K562 (cell line): ENCODE data around the gene ARID3C. TPM values are rescaled to one million over a fixed set of nuclear protein-coding genes. Genes with fewer than 3 reads are reported as not detected.

Source experiments
- ATAC-seq: fragments of 200-7000 bp; cut with Tn5 transposase; 3 replicates; pipeline ENCODE4 v1.9.1; 2020; ENCODE audit warnings: moderate library complexity
- BruUV-seq: library from RNA; stranded (reverse); fragments of 400-500 nt; replicated peaks from 2 replicates; lab custom pipeline; 2021; lab: Mats Ljungman, UMichigan
- CTCF ChIA-PET: fragments of 300-600 bp; formaldehyde crosslinking; extraction: SDS; loops from one replicate; lab custom pipeline; 2021; ENCODE audit warnings: low intra/inter-chr PET ratio; lab: Yijun Ruan, JAX
- POLR2A ChIA-PET: fragments of 300-600, 350-650 bp; sonication (Branson Sonifier 250); formaldehyde crosslinking; extraction: SDS; loops from one replicate; lab custom pipeline; 2021; ENCODE audit warnings: antibody characterized with exemption, inconsistent platforms; lab: Yijun Ruan, JAX
- DNase-seq, 4 experiments: peaks; one replicate each; pipeline versions ENCODE4 v3.0.0 to v3.0.0-alpha.2; 2011 to 2018; ENCODE audit warnings: low spot score in 3 of 4, mixed read lengths in 3 of 4; ENCODE audit errors: extremely low read depth in 1 of 4
- FAIRE-seq: peaks from 2 replicates; lab custom pipeline; 2011; peaks lifted over from hg19 to GRCh38; lab: Jason Lieb, UNC
- H2AFZ ChIP-seq: 2 replicates; pipeline ENCODE4 v1.6.0; 2011; ENCODE audit warnings: low read depth, low read length, control low read depth, inconsistent platforms
- H3K27ac ChIP-seq: fragments of 200-600 bp; 3 replicates; pipeline ENCODE4 v1.8.0; 2011; ENCODE audit warnings: low read depth, mild to moderate bottlenecking, control low read depth, inconsistent platforms, low read length, moderate library complexity, mixed read lengths; ENCODE audit errors: extremely low read depth
- H3K27me3 ChIP-seq, 2 experiments: fragments of 300-600 bp in 1 of 2; 2 replicates in 1 of 2; 3 replicates in 1 of 2; pipeline versions ENCODE4 v1.6.0 to v1.8.0; 2011; ENCODE audit warnings: inconsistent platforms in 2 of 2, low read length in 2 of 2, mild to moderate bottlenecking in 1 of 2, mixed read lengths in 1 of 2, moderate library complexity in 1 of 2; ENCODE audit not compliant: control insufficient read depth in 2 of 2, insufficient read depth in 2 of 2
- H3K36me3 ChIP-seq: fragments of 300-600 bp; 3 replicates; pipeline ENCODE4 v1.8.0; 2011; ENCODE audit warnings: mild to moderate bottlenecking, low read length, inconsistent platforms; ENCODE audit not compliant: control insufficient read depth, insufficient read depth
- H3K4me1 ChIP-seq, 2 experiments: fragments of 200-600 bp in 1 of 2; replicated peaks in 1 of 2; 2 replicates in 1 of 2; 3 replicates in 1 of 2; pipeline versions ENCODE4 v1.5.1 to v1.8.0; 2011; ENCODE audit warnings: inconsistent platforms in 2 of 2, low read length in 2 of 2, mild to moderate bottlenecking in 1 of 2, mixed read lengths in 1 of 2, moderate library complexity in 1 of 2; ENCODE audit not compliant: control insufficient read depth in 2 of 2, insufficient read depth in 2 of 2
- H3K4me2 ChIP-seq: 2 replicates; pipeline ENCODE4 v1.6.1; 2011; ENCODE audit warnings: low read length, control low read depth, inconsistent platforms, mixed read lengths; ENCODE audit not compliant: insufficient read depth
- H3K4me3 ChIP-seq: fragments of 200-600 bp; sonication (generic), shearing (Covaris generic); 2 replicates; pipeline ENCODE4 v1.5.1; 2016; ENCODE audit warnings: control low read depth, inconsistent platforms
- H3K79me2 ChIP-seq: fragments of 200-600 bp; 3 replicates; pipeline ENCODE4 v1.8.0; 2011; ENCODE audit warnings: low read length, inconsistent platforms; ENCODE audit not compliant: control insufficient read depth, insufficient read depth
- H3K9ac ChIP-seq, 2 experiments: 2 replicates each; pipeline versions ENCODE4 v1.6.0 to v1.6.1; 2011; ENCODE audit warnings: low read depth in 2 of 2, low read length in 2 of 2, control low read depth in 1 of 2, inconsistent platforms in 1 of 2, mild to moderate bottlenecking in 1 of 2, mixed read lengths in 1 of 2; ENCODE audit not compliant: insufficient read depth in 1 of 2
- H3K9me1 ChIP-seq: one replicate; pipeline ENCODE4 v1.6.0; 2011; ENCODE audit warnings: inconsistent platforms, mild to moderate bottlenecking, low read length, moderate library complexity; ENCODE audit not compliant: control insufficient read depth, insufficient read depth
- H3K9me3 ChIP-seq: replicated peaks from 2 replicates; pipeline ENCODE4 v1.5.1; 2011; ENCODE audit warnings: low read depth, low read length, inconsistent platforms; ENCODE audit not compliant: control insufficient read depth, insufficient read depth
- H4K20me1 ChIP-seq: replicated peaks from 2 replicates; pipeline ENCODE4 v1.6.1; 2011; ENCODE audit warnings: low read length, inconsistent platforms, mixed read lengths; ENCODE audit not compliant: control insufficient read depth, insufficient read depth
- CHAMP1 ChIP-seq: fragments of 450-650 bp; IDR thresholded peaks from 2 replicates; pipeline ENCODE4 v1.6.1; 2016; ENCODE audit warnings: mild to moderate bottlenecking
- E2F5 ChIP-seq: sonication (generic); formaldehyde crosslinking; IDR thresholded peaks from 2 replicates; pipeline ENCODE4 v1.8.0; 2022; ENCODE audit warnings: mild to moderate bottlenecking, missing genetic modification reagents
- FOXK2 ChIP-seq, 2 experiments: fragments of 450-650 bp; IDR thresholded peaks in 1 of 2; conservative IDR thresholded peaks in 1 of 2; 2 replicates each; pipeline ENCODE4 v1.6.1; 2016; ENCODE audit warnings: low read depth in 2 of 2, mild to moderate bottlenecking in 1 of 2
- GATAD2A ChIP-seq: fragments of 450-650 bp; IDR thresholded peaks from 2 replicates; pipeline ENCODE4 v1.6.1; 2017
- GTF2F1 ChIP-seq: IDR thresholded peaks from 2 replicates; pipeline ENCODE4 v1.6.1; 2011; ENCODE audit warnings: low read depth, low read length, improper control_type of control experiment
- IRF2 ChIP-seq: sonication (generic); formaldehyde crosslinking; IDR thresholded peaks from 2 replicates; pipeline ENCODE4 v1.8.1; 2022; ENCODE audit warnings: mild to moderate bottlenecking, missing genetic modification reagents
- KLF1 ChIP-seq: fragments of 450-650 bp; IDR thresholded peaks from 2 replicates; pipeline ENCODE4 v1.6.1; 2016; ENCODE audit warnings: missing genetic modification characterization, missing compliant biosample characterization
- MAFG ChIP-seq: fragments of 450-650 bp; conservative IDR thresholded peaks from 2 replicates; pipeline ENCODE4 v1.6.1; 2016; ENCODE audit warnings: missing genetic modification characterization, missing compliant biosample characterization
- MYBL2 ChIP-seq, 2 experiments: fragments of 450-650 bp in 1 of 2; sonication (generic) in 1 of 2; formaldehyde crosslinking in 1 of 2; IDR thresholded peaks; 2 replicates each; pipeline versions ENCODE4 v1.6.1 to v1.8.1; 2017 to 2022; ENCODE audit warnings: borderline replicate concordance in 1 of 2, inconsistent platforms in 1 of 2, low read depth in 1 of 2, mild to moderate bottlenecking in 1 of 2, missing genetic modification reagents in 1 of 2, moderate library complexity in 1 of 2
- NFE2L1 ChIP-seq: fragments of 450-650 bp; IDR thresholded peaks from 2 replicates; pipeline ENCODE4 v1.6.1; 2016; ENCODE audit warnings: missing genetic modification characterization, low read depth, mild to moderate bottlenecking, missing compliant biosample characterization, moderate library complexity, borderline replicate concordance
- PHTF2 ChIP-seq: fragments of 250-450 bp; sonication (Bioruptor Pico); IDR thresholded peaks from 2 replicates; pipeline ENCODE4 v1.5.0; 2021; ENCODE audit warnings: mild to moderate bottlenecking
- PRPF4 ChIP-seq: fragments of 200-400 bp; formaldehyde crosslinking; IDR thresholded peaks from one replicate; pipeline ENCODE4 v1.6.1; 2017; ENCODE audit warnings: low read length, low read depth, mild to moderate bottlenecking; ENCODE audit not compliant: insufficient read depth, poor library complexity, severe bottlenecking
- PTRF ChIP-seq: fragments of 450-650 bp; IDR thresholded peaks from 2 replicates; pipeline ENCODE4 v1.6.1; 2016; ENCODE audit warnings: mild to moderate bottlenecking, missing genetic modification characterization, missing compliant biosample characterization
- SAFB ChIP-seq: fragments of 200-400 bp; formaldehyde crosslinking; IDR thresholded peaks from 2 replicates; pipeline ENCODE4 v1.6.1; 2017; ENCODE audit warnings: low read depth, low read length, borderline replicate concordance
- SMC3 ChIP-seq: conservative IDR thresholded peaks from 2 replicates; pipeline ENCODE4 v1.6.1; 2011; ENCODE audit warnings: low read depth, low read length, improper control_type of control experiment; ENCODE audit not compliant: insufficient read depth
- TBP ChIP-seq: optimal IDR thresholded peaks from 2 replicates; pipeline ENCODE3; 2011; ENCODE audit warnings: low read depth, low read length, improper control_type of control experiment
- TSC22D4 ChIP-seq: fragments of 450-650 bp; IDR thresholded peaks from 2 replicates; pipeline ENCODE4 v1.6.1; 2016; ENCODE audit warnings: missing genetic modification characterization, missing biosample characterization, control low read depth
- ZNF3 ChIP-seq: fragments of 250-450 bp; sonication (Bioruptor Pico); IDR thresholded peaks from 2 replicates; pipeline ENCODE4 v1.5.0; 2021; ENCODE audit warnings: mild to moderate bottlenecking, moderate library complexity
- ZNF780A ChIP-seq: fragments of 250-450 bp; sonication (Bioruptor Pico); IDR thresholded peaks from 2 replicates; pipeline ENCODE4 v1.5.0; 2021; ENCODE audit warnings: mild to moderate bottlenecking
- ZSCAN29 ChIP-seq: fragments of 450-650 bp; IDR thresholded peaks from 2 replicates; pipeline ENCODE4 v1.6.1; 2017
- WGBS: fragments of 100-300 bp; shearing (Covaris generic); methylation state at CpG from one replicate; pipeline ENCODE4 v1.1.6; 2016; ENCODE audit warnings: low coverage, mixed read lengths; ENCODE audit not compliant: insufficient coverage; ENCODE audit errors: missing lambda C conversion rate; 5-methylcytosine and 5-hydroxymethylcytosine counted together
- in situ Hi-C: fragments of 300-500 bp; cut with MboI; formaldehyde crosslinking; loops from 4 replicates; pipeline ENCODE4 v1.15.0; 2018; ENCODE audit warnings: inconsistent platforms, mixed read lengths
- intact Hi-C: fragments of 100-400 bp; cut with micrococcal nuclease; formaldehyde crosslinking; loops from 2 replicates; pipeline ENCODE4 v1.14.2; 2022
- polyA plus RNA-seq, 8 experiments: library from polyadenylated mRNA; depleted of rRNA in 4 of 8; stranded (reverse) in 5 of 8; unstranded in 3 of 8; fragments of >200 nt; fragmentation: Nextera tagmentation in 2 of 8; fragmentation: Illumina TruSeq in 1 of 8; extraction: Ambion mirVana in 2 of 8; extraction: Trizol in 1 of 8; gene quantifications; 2 replicates each; pipeline versions ENCODE4 v1.2.1 to v1.2.3, GENCODE V29; 2011 to 2014; ENCODE audit warnings: inconsistent platforms in 1 of 8, missing spikeins in 1 of 8
- total RNA-seq, 7 experiments: library from RNA; depleted of rRNA in 6 of 7; stranded (reverse); fragments of >200 nt in 6 of 7; fragmentation: Illumina TruSeq in 2 of 7; extraction: Trizol in 2 of 7; gene quantifications; 2 replicates each; pipeline versions ENCODE4 v1.2.1 to v1.2.3, GENCODE V29; 2011 to 2021; ENCODE audit warnings: low replicate concordance in 1 of 7

Gene ARID3C
- total and polyA plus RNA-seq, 9 of the 15 experiments (the other 6 are each of a cell fraction or from before 2014, with no cell fraction given), result not detected

- TF ChIP-seq CHAMP1 (no peak), ZNF780A (no peak), TSC22D4 (tag) (no peak), IRF2 (no peak), E2F5 (CRISPR knock-in tag) (no peak), FOXK2 (conservative IDR thresholded peaks at IDR 0.05 in 1 of 2, IDR thresholded peaks at IDR 0.05 in 1 of 2; ENCODE audit: low read depth in 2 of 2) (no peak), TBP (no peak)
Observed at GRCh38 chr9:34584970-34585369, 43.9 kb downstream of the ARID3C start (continued).

- peaks cover 10 to 45% of the 10 kb centered on the region in 2 experiments; a peak in 4 of 5 replicates for H3K27me3 ChIP-seq
- CTCF ChIA-PET, result no interaction called here
- intact Hi-C loops, result no loop called here
- no peak overlapping the region for H3K4me2 ChIP-seq
- no TSS peak for BruUV-seq
- no peaks in the 10 kb centered on the region for H3K36me3 ChIP-seq
- H3K9me1 ChIP-seq, result no peaks in the 10 kb centered on the region
- POLR2A ChIA-PET, result interaction anchor here (0.7 to 1.7 kb wide), 3 partner anchors 37 to 133 kb away, joined by 3 to 6 read pairs (median 4); no protein-coding TSS in a partner anchor
- no peak overlapping the region for H3K4me3 ChIP-seq
- no peaks in the 10 kb centered on the region for H3K9me3 ChIP-seq
- peaks cover 0 to 7% of the 10 kb centered on the region in 2 experiments; a peak in 2 of 5 replicates for H3K4me1 ChIP-seq
- H3K9ac ChIP-seq, result no peak overlapping the region
- 4% methylated on average over 5 of the region's 5 CpGs for WGBS
- no peak overlapping the region for H2AFZ ChIP-seq
- FAIRE-seq, result no peak
- TF ChIP-seq NFE2L1, result no peak
- TF ChIP-seq PTRF (tag), result no peak
- TF ChIP-seq GATAD2A, result no peak
- no peak for TF ChIP-seq ZSCAN29
- TF ChIP-seq MAFG (tag), result no peak
- no peak for TF ChIP-seq PRPF4
- no peak for TF ChIP-seq MYBL2 (IDR thresholded peaks at IDR 0.05; ENCODE audit: low read depth)
- TF ChIP-seq MYBL2 (CRISPR knock-in tag; IDR thresholded peaks at IDR 0.05; ENCODE audit: borderline replicate concordance), result no peak
- no peak for TF ChIP-seq SMC3
- no peak for TF ChIP-seq PHTF2 (CRISPR knock-in tag)
- TF ChIP-seq SAFB, result no peak
- TF ChIP-seq GTF2F1, result no peak
- no peak for TF ChIP-seq ZNF3 (CRISPR knock-in tag)
- no peak for TF ChIP-seq KLF1 (tag)
- no peak for DNase-seq
- H3K27ac ChIP-seq, result no peak overlapping the region
- in situ Hi-C loops, result no loop called here
- no peak for ATAC-seq
- H3K79me2 ChIP-seq, result no peaks in the 10 kb centered on the region
- peaks cover 2% of the 10 kb centered on the region; the same call in 1 of the 2 replicates for H4K20me1 ChIP-seq
Observed at GRCh38 chr9:34582787-34583186, 46.1 kb downstream of the ARID3C start.
